CD8-positive, alpha-beta memory T cell (primary cell): ENCODE measurements around the gene PLAC9. TPM values are rescaled to one million over a fixed set of nuclear protein-coding genes. Genes with fewer than 3 reads are reported as not detected.

Source experiments
- CTCF ChIA-PET: fragments of 350-600 bp; sonication (Branson Sonifier 250); formaldehyde crosslinking; loops from one replicate; lab custom pipeline; 2021; ENCODE audit warnings: antibody characterized with exemption; lab: Charles Lee
- POLR2A ChIA-PET: fragments of 350-600 bp; sonication (Branson Sonifier 250); formaldehyde crosslinking; loops from one replicate; lab custom pipeline; 2021; ENCODE audit warnings: antibody characterized with exemption; lab: Charles Lee
- DNase-seq, 5 donors: peaks; one replicate each; pipeline versions ENCODE4 v3.0.0 to v3.0.0-alpha.2; 2020 to 2022; ENCODE audit warnings: mixed read lengths in 1 of 5
- H3K27ac ChIP-seq: one replicate; pipeline ENCODE4 v1.7.0; 2013; ENCODE audit warnings: low read depth, mild to moderate bottlenecking, low read length, moderate library complexity
- H3K27me3 ChIP-seq: 2 replicates; pipeline ENCODE4 v1.7.0; 2013; ENCODE audit warnings: low read length, mild to moderate bottlenecking; ENCODE audit not compliant: insufficient read depth, poor library complexity, severe bottlenecking
- H3K36me3 ChIP-seq: 2 replicates; pipeline ENCODE4 v1.7.0; 2013; ENCODE audit warnings: mild to moderate bottlenecking, low read length, moderate library complexity; ENCODE audit not compliant: insufficient read depth
- H3K4me1 ChIP-seq: 2 replicates; pipeline ENCODE4 v1.7.0; 2013; ENCODE audit warnings: mild to moderate bottlenecking, low read length, moderate library complexity; ENCODE audit not compliant: insufficient read depth
- H3K4me3 ChIP-seq: 2 replicates; pipeline ENCODE4 v1.7.0; 2013; ENCODE audit warnings: mild to moderate bottlenecking, low read length
- H3K9me3 ChIP-seq: 2 replicates; pipeline ENCODE4 v1.7.0; 2013; ENCODE audit warnings: mild to moderate bottlenecking, low read length
- H3K27ac Mint-ChIP-seq, 8 donors: one replicate each; pipeline ENCODE4 v1.8.0; 2020 to 2021; ENCODE audit warnings: mixed read lengths in 8 of 8, mild to moderate bottlenecking in 6 of 8, inconsistent platforms in 3 of 8, moderate library complexity in 3 of 8
- H3K27me3 Mint-ChIP-seq, 2 donors: one replicate each; pipeline ENCODE4 v1.8.0; 2020 to 2021; ENCODE audit warnings: mixed read lengths in 2 of 2, mild to moderate bottlenecking in 1 of 2, moderate library complexity in 1 of 2
- H3K36me3 Mint-ChIP-seq, 3 donors: one replicate each; pipeline ENCODE4 v1.8.0; 2020 to 2021; ENCODE audit warnings: mixed read lengths in 3 of 3, inconsistent platforms in 1 of 3, mild to moderate bottlenecking in 1 of 3
- H3K4me1 Mint-ChIP-seq, 3 donors: one replicate each; pipeline ENCODE4 v1.8.0; 2020 to 2021; ENCODE audit warnings: mixed read lengths in 3 of 3, inconsistent platforms in 1 of 3, mild to moderate bottlenecking in 1 of 3
- H3K4me3 Mint-ChIP-seq, 7 donors: one replicate each; pipeline ENCODE4 v1.8.0; 2020 to 2021; ENCODE audit warnings: mixed read lengths in 7 of 7, mild to moderate bottlenecking in 6 of 7, moderate library complexity in 4 of 7, inconsistent platforms in 2 of 7
- H3K9me3 Mint-ChIP-seq, 5 donors: one replicate each; pipeline ENCODE4 v1.8.0; 2020 to 2022; ENCODE audit warnings: mixed read lengths in 5 of 5, mild to moderate bottlenecking in 3 of 5, moderate library complexity in 2 of 5, inconsistent platforms in 1 of 5
- polyA plus RNA-seq: library from polyadenylated mRNA; unstranded; fragments of 300-500 nt; fragmentation: Illumina TruSeq; gene quantifications from one replicate; pipeline ENCODE4 v1.2.3, GENCODE V29; 2021
- total RNA-seq, 2 experiments: library from RNA; stranded (reverse); gene quantifications; one replicate each; pipeline ENCODE4 v1.2.3, GENCODE V29; 2021

Gene PLAC9
- total and polyA plus RNA-seq, 3 experiments from 2014 or later = not detected

DNA sequence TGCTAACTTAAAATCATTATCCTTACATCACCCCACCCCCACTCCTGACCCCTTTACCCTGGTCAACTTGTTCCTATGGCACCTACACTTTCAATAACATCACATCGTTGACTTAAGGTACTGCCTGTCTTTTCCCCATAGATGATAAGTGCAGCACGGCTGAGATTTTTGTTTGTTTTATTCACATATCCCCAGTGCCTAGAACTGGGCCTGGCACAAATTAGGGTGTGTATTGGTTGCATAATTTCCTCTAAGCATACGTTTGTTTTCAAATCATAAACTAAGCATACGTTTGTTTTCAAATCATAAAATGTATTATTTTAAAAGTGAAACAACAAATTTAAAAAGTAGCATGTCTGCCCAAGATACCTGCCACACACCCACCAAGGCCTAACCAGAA, 37.5 kb downstream of the PLAC9 start:
- Mint-ChIP-seq H3K9me3 (no peaks in the 10 kb centered on the region), H3K27me3 (no peaks in the 10 kb centered on the region), H3K27ac (peak overlapping the region in 5 of 8 donors; percentile 10 to 75 (median 37)), H3K4me1 (peaks cover 9 to 37% (median 12%) of the 10 kb centered on the region in 3 donors), H3K4me3 (no peak overlapping the region), H3K36me3 (peaks cover 4 to 83% (median 7%) of the 10 kb centered on the region in 3 donors)
- no peak overlapping the region for H3K27ac ChIP-seq
- peaks cover 36% of the 10 kb centered on the region for H3K36me3 ChIP-seq
- ChIA-PET CTCF (interaction anchor here (1.2 to 2.0 kb wide), 2 partner anchors 26 to 34 kb away, joined by 3 to 7 read pairs; no protein-coding TSS in a partner anchor), POLR2A (no interaction called here)
- H3K4me1 ChIP-seq = peaks cover 8% of the 10 kb centered on the region
- no peak overlapping the region for H3K4me3 ChIP-seq
- no peaks in the 10 kb centered on the region for H3K9me3 ChIP-seq
- H3K27me3 ChIP-seq = no peaks in the 10 kb centered on the region
- DNase-seq = no peak

DNA sequence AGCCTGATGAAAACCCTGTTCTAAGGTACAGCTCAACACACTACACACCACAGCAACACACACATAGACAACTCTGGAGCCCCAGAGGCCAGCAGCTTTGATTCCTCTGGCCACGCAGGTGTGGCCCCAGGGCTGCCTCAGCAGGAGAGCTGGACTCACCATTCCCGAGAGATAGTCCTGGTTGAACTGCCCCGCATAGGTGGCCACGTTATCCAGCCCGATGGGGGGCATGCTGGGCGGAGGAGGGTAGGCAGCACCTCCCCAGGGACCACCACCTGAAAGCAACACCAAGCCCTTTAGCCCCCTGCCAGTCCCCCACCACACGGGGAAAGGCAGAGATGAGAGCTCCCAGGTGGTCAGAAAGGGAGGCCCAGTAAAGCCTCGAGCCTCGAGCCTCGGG, 38.1 kb downstream of the PLAC9 start:
- CTCF ChIA-PET = interaction anchor here (1.5 to 2.0 kb wide), 2 partner anchors 27 to 33 kb away, joined by 5 to 7 read pairs; no protein-coding TSS in a partner anchor
- no peaks in the 10 kb centered on the region for H3K9me3 Mint-ChIP-seq

GRCh38 chr10:80171248-80171660, 38.7 kb downstream of the PLAC9 start:
- ChIA-PET CTCF (interaction anchor here (0.8 to 2.0 kb wide), 4 partner anchors 15 to 33 kb away, joined by 3 to 7 read pairs (median 6); no protein-coding TSS in a partner anchor), POLR2A (no interaction called here)
- Mint-ChIP-seq H3K4me3 (no peak overlapping the region), H3K36me3 (peaks cover 0 to 77% (median 2%) of the 10 kb centered on the region in 3 donors), H3K4me1 (peaks cover 12 to 41% (median 16%) of the 10 kb centered on the region in 3 donors), H3K9me3 (no peaks in the 10 kb centered on the region), H3K27me3 (no peaks in the 10 kb centered on the region), H3K27ac (peak overlapping the region in 5 of 8 donors; percentile 7 to 97 (median 75))
- no peak for DNase-seq
- H3K27me3 ChIP-seq = no peaks in the 10 kb centered on the region
- H3K9me3 ChIP-seq = no peaks in the 10 kb centered on the region
- no peak overlapping the region for H3K27ac ChIP-seq
- peaks cover 8% of the 10 kb centered on the region for H3K4me1 ChIP-seq
- no peak overlapping the region for H3K4me3 ChIP-seq
- peaks cover 27% of the 10 kb centered on the region for H3K36me3 ChIP-seq

More for the DNA sequence above, 38.1 kb downstream of the PLAC9 start:
- Mint-ChIP-seq H3K4me3 (no peak overlapping the region), H3K36me3 (peaks cover 4 to 80% (median 7%) of the 10 kb centered on the region in 3 donors), H3K27me3 (no peaks in the 10 kb centered on the region), H3K4me1 (peaks cover 9 to 37% (median 12%) of the 10 kb centered on the region in 3 donors), H3K27ac (peak overlapping the region in 5 of 8 donors; percentile 7 to 92 (median 36))
- Histone ChIP-seq H3K9me3 (no peaks in the 10 kb centered on the region), H3K27me3 (no peaks in the 10 kb centered on the region), H3K27ac (no peak overlapping the region), H3K4me1 (peaks cover 8% of the 10 kb centered on the region), H3K4me3 (no peak overlapping the region), H3K36me3 (peaks cover 30% of the 10 kb centered on the region)
- POLR2A ChIA-PET = no interaction called here
- no peak for DNase-seq

GRCh38 chr10:80172896-80173295, 40.4 kb downstream of the PLAC9 start:
- ChIA-PET POLR2A (no interaction called here), CTCF (interaction anchor here (1.7 kb wide), 1 partner anchor 15 kb away, joined by 7 read pairs; no protein-coding TSS in a partner anchor)
- no peaks in the 10 kb centered on the region for H3K27me3 Mint-ChIP-seq
- H3K27me3 ChIP-seq = no peaks in the 10 kb centered on the region
- H3K36me3 Mint-ChIP-seq = peaks cover 0 to 69% (median 2%) of the 10 kb centered on the region in 3 donors
- H3K27ac Mint-ChIP-seq = peak overlapping the region in 4 of 8 donors; percentile 17 to 58 (median 42)
- H3K9me3 ChIP-seq = no peaks in the 10 kb centered on the region
- H3K36me3 ChIP-seq = peaks cover 27% of the 10 kb centered on the region
- H3K27ac ChIP-seq = no peak overlapping the region
- no peak for DNase-seq
- no peaks in the 10 kb centered on the region for H3K9me3 Mint-ChIP-seq
- peaks cover 25 to 57% (median 32%) of the 10 kb centered on the region in 3 donors for H3K4me1 Mint-ChIP-seq
- peaks cover 15% of the 10 kb centered on the region for H3K4me1 ChIP-seq
- H3K4me3 Mint-ChIP-seq = no peak overlapping the region
- H3K4me3 ChIP-seq = no peak overlapping the region

- no peaks in the 10 kb centered on the region for H3K27me3 Mint-ChIP-seq
- peaks cover 27% of the 10 kb centered on the region for H3K36me3 ChIP-seq
Measured at GRCh38 chr10:80173466-80173865, 40.9 kb downstream of the PLAC9 start.

GRCh38 chr10:80174641-80175395, 42.3 kb downstream of the PLAC9 start:
- H3K36me3 ChIP-seq = peaks cover 22% of the 10 kb centered on the region
- POLR2A ChIA-PET = no interaction called here

More at GRCh38 chr10:80173466-80173865, 40.9 kb downstream of the PLAC9 start:
- Histone ChIP-seq H3K27ac (no peak overlapping the region), H3K4me1 (peaks cover 21% of the 10 kb centered on the region), H3K27me3 (no peaks in the 10 kb centered on the region), H3K4me3 (no peak overlapping the region), H3K9me3 (no peaks in the 10 kb centered on the region)
- peak overlapping the region in 1 of 7 donors; percentile 63 for H3K4me3 Mint-ChIP-seq
- no peaks in the 10 kb centered on the region for H3K9me3 Mint-ChIP-seq
- POLR2A ChIA-PET = no interaction called here
- CTCF ChIA-PET = interaction anchor here (1.1 kb wide), 1 partner anchor 29 kb away, joined by 4 read pairs; no protein-coding TSS in a partner anchor
- no peak overlapping the region for H3K27ac Mint-ChIP-seq
- H3K4me1 Mint-ChIP-seq = peaks cover 31 to 63% (median 38%) of the 10 kb centered on the region in 3 donors
- peak in 1 of 5 donors; percentile 21 for DNase-seq
- H3K36me3 Mint-ChIP-seq = peaks cover 0 to 66% (median 2%) of the 10 kb centered on the region in 3 donors

DNA sequence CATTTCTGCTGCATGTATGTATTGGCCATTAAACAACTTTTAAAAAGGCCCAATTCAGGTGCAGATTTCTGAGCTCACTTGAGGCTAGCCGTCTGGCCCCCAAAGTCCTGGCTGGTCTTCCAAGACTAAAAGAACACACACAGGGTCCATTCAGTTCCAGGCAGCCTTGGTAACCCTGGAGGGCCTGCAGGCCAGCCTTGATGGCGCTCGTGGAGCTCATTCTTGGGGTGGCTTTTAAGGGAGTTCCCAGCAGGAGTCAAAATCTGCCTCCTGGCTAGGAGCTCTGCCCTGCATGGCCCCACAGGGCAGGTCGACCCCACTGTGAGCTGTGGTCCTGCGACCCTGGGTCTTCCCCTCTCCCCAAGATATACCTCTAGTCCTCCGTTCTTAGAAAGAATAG, 44.0 kb downstream of the PLAC9 start:
- H3K9me3 Mint-ChIP-seq = no peaks in the 10 kb centered on the region
- H3K36me3 Mint-ChIP-seq = peaks cover 0 to 61% (median 0%) of the 10 kb centered on the region in 3 donors
- ChIA-PET POLR2A (no interaction called here), CTCF (interaction anchor here (0.6 to 1.1 kb wide), 4 partner anchors 24 to 35 kb away, joined by 3 to 4 read pairs (median 4); no protein-coding TSS in a partner anchor)
- H3K4me3 Mint-ChIP-seq = peak overlapping the region in 1 of 7 donors; percentile 8
- H3K4me1 Mint-ChIP-seq = peaks cover 44 to 70% (median 53%) of the 10 kb centered on the region in 3 donors
- H3K27me3 Mint-ChIP-seq = no peaks in the 10 kb centered on the region
- peak overlapping the region in 4 of 8 donors; percentile 20 to 88 (median 45) for H3K27ac Mint-ChIP-seq
- no peak overlapping the region for H3K4me3 ChIP-seq
- H3K9me3 ChIP-seq = no peaks in the 10 kb centered on the region
- no peak overlapping the region for H3K27ac ChIP-seq
- peak in 1 of 5 donors; percentile 36 for DNase-seq
- peaks cover 20% of the 10 kb centered on the region for H3K36me3 ChIP-seq
- no peaks in the 10 kb centered on the region for H3K27me3 ChIP-seq
- peaks cover 40% of the 10 kb centered on the region for H3K4me1 ChIP-seq

More at GRCh38 chr10:80174641-80175395, 42.3 kb downstream of the PLAC9 start:
- DNase-seq = peak in 1 of 5 donors; percentile 24
- Mint-ChIP-seq H3K27me3 (no peaks in the 10 kb centered on the region), H3K9me3 (no peaks in the 10 kb centered on the region), H3K4me1 (peaks cover 37 to 69% (median 44%) of the 10 kb centered on the region in 3 donors), H3K4me3 (no peak overlapping the region), H3K27ac (peak overlapping the region in 1 of 8 donors; percentile 58), H3K36me3 (peaks cover 0 to 69% (median 0%) of the 10 kb centered on the region in 3 donors)
- H3K9me3 ChIP-seq = no peaks in the 10 kb centered on the region
- H3K27me3 ChIP-seq = no peaks in the 10 kb centered on the region
- H3K4me3 ChIP-seq = no peak overlapping the region
- H3K4me1 ChIP-seq = peaks cover 34% of the 10 kb centered on the region
- CTCF ChIA-PET = interaction anchor here (0.9 to 1.1 kb wide), 2 partner anchors 30 to 31 kb away, joined by 3 to 4 read pairs; no protein-coding TSS in a partner anchor
- H3K27ac ChIP-seq = no peak overlapping the region
